HG03039 (cell line): ENCODE results near the gene FAM200C.

ENCODE experiments used
- ATAC-seq: cut with Tn5 transposase; IDR thresholded peaks from one replicate; pipeline ENCODE4 v1.9.1; 2021; ENCODE audit warnings: mild to moderate bottlenecking, moderate library complexity; ENCODE audit not compliant: unreplicated experiment

Gene FAM200C

GRCh38 chr5:160420331-160420610 is 20.4 kb upstream of the FAM200C start:
- no peak for ATAC-seq

GRCh38 chr5:160419458-160420330 is 19.8 kb upstream of the FAM200C start:
- no peak for ATAC-seq

- peak; percentile 59 for ATAC-seq
Observed at GRCh38 chr5:160418561-160419457, 19.0 kb upstream of the FAM200C start, which contains the start of gene SLU7. Gene SLU7 (minus strand): TSS chr5:160419081. CDS start chr5:160415294, 3,787 bp downstream.

GRCh38 chr5:160398806-160399205 is 1.0 kb downstream of the FAM200C start:
- no peak for ATAC-seq

GRCh38 chr5:160397492-160397891 is 2.4 kb downstream of the FAM200C start:
- no peak for ATAC-seq

GRCh38 chr5:160395111-160395510 is 4.7 kb downstream of the FAM200C start:
- ATAC-seq: no peak

GRCh38 chr5:160390787-160391696 is 8.8 kb downstream of the FAM200C start:
- no peak for ATAC-seq

- no peak for ATAC-seq
Observed at GRCh38 chr5:160387445-160387844, 12.4 kb downstream of the FAM200C start.

- ATAC-seq: no peak
Observed at GRCh38 chr5:160385496-160385895, 14.4 kb downstream of the FAM200C start.

- ATAC-seq: no peak
Observed at GRCh38 chr5:160384681-160385080, 15.2 kb downstream of the FAM200C start.

- no peak for ATAC-seq
Observed at GRCh38 chr5:160382346-160382745, 17.5 kb downstream of the FAM200C start.

GRCh38 chr5:160380041-160380440 is 19.8 kb downstream of the FAM200C start:
- ATAC-seq: no peak

- no peak for ATAC-seq
Observed at GRCh38 chr5:160379511-160379910, 20.3 kb downstream of the FAM200C start.

- no peak for ATAC-seq
Observed at GRCh38 chr5:160378330-160378729, 21.5 kb downstream of the FAM200C start.

- ATAC-seq: no peak
Observed at GRCh38 chr5:160377651-160378050, 22.2 kb downstream of the FAM200C start.

- ATAC-seq: no peak
Observed at GRCh38 chr5:160376416-160376815, 23.4 kb downstream of the FAM200C start.

- ATAC-seq: no peak
Observed at GRCh38 chr5:160375701-160376100, 24.2 kb downstream of the FAM200C start.

- ATAC-seq: no peak
Observed at GRCh38 chr5:160375166-160375565, 24.7 kb downstream of the FAM200C start.

GRCh38 chr5:160371294-160371693 is 28.6 kb downstream of the FAM200C start:
- ATAC-seq: no peak

- no peak for ATAC-seq
Observed at GRCh38 chr5:160370713-160371034, 29.2 kb downstream of the FAM200C start.
